GM19328 (cell line): ENCODE data around the gene CRIM1.

Experiments used
- ATAC-seq: cut with Tn5 transposase; IDR thresholded peaks from one replicate; pipeline ENCODE4 v1.9.1; 2021; ENCODE audit warnings: mild to moderate bottlenecking, moderate library complexity; ENCODE audit not compliant: unreplicated experiment

Gene CRIM1

DNA sequence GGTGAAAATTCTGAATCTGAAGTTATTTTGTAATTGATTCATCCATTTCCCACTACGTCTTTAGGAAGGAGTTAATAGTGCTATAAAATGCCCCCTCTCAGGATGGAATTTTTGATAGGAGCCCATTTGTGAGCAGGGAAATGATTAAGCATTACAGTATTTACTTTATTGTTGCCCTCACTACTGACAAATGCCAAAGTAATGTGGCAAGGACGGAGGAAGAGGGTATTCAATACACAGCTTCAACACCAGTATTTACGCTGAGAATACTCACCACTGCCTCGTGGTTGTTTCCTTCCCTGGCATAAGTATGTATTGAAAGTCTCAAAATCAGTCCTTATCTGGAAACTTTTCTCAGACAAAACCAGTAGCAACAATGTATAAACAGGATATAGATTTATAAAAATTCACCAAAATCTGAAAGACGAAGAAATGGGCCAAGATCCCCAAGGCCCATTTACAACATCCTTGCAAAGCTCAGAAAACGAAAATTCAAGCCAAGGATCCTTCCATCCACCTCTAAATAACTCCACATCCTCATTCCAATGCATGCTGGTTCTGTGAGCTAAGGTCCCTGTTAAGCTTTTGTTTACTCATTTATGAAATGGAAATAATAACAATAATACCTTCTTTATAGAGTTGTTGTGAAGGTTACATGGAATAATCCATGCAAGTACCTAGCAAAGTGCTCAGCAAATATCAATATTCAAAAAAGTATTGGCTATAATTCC is 213.1 kb downstream of the CRIM1 start:
- ATAC-seq, result no peak

GRCh38 chr2:36569267-36569856 is 213.8 kb downstream of the CRIM1 start:
- no peak for ATAC-seq

DNA sequence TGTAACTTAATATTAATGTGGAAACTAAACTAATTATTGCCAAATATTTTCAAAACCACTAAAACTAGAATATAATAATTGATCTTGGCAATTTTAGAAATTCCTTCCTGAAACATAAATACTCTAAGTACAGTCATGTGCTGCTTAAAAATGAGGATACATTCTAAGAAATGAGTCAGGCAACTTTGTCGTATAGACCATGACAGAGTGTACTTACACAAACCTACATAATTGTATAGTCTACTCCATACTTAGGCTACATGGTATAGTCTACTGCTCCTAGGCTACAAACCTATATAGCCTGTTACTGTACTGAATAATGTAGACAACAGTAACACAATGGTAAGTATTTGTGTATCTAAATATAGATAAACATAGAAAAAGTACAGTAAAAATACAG is 214.8 kb downstream of the CRIM1 start:
- no peak for ATAC-seq

DNA sequence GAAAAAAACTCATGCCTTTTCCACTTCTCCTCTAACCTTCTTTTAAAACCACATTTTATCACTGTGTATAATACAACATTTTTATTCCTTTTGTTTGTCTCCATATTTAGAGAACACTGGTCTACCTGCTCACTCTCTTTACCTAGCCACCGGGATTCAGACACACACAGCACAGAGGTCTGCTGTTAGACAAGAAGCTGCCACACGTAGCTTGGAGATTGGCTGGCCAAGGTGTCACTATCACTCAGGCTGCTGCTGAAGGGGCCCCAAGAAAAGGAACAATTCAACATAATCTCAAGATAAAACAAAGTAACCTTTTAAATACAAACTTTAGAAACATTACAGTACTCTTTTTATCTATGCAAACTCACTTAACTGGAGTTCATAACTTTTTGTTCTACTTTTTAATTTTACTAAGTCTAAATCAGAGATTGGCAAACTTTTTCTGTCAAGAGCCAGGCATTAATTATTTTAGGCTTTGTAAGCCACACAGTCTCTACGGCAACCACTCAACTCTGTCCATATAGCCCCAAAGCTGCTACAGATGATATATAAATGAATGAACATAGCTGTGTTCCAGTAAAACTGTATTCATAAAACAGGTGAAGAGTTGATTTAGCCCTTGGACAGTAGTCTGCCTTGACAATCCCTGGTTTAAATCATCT is 216.6 kb downstream of the CRIM1 start:
- ATAC-seq, result no peak

DNA sequence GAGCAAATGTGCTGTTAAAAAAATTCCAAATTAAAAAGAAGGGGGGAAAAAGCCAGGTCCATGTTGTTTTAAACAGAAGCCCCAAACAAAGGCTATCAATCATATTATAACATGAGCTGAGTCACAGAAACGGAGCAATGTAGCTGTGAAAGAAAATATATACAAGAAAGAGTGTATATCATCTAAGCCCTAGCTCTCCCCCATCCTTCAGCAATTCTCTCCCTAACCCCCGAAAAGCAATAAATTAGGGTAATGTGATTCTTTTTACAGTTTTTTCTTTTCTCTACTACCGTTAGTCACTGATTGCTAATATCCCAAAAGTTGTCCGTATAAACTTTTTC is 217.1 kb downstream of the CRIM1 start:
- no peak for ATAC-seq

- ATAC-seq, result no peak
Measured at GRCh38 chr2:36573165-36573564, 217.6 kb downstream of the CRIM1 start.

- no peak for ATAC-seq
Measured at GRCh38 chr2:36574560-36574959, 219.0 kb downstream of the CRIM1 start.

- no peak for ATAC-seq
Measured at GRCh38 chr2:36577884-36578283, 222.3 kb downstream of the CRIM1 start.

DNA sequence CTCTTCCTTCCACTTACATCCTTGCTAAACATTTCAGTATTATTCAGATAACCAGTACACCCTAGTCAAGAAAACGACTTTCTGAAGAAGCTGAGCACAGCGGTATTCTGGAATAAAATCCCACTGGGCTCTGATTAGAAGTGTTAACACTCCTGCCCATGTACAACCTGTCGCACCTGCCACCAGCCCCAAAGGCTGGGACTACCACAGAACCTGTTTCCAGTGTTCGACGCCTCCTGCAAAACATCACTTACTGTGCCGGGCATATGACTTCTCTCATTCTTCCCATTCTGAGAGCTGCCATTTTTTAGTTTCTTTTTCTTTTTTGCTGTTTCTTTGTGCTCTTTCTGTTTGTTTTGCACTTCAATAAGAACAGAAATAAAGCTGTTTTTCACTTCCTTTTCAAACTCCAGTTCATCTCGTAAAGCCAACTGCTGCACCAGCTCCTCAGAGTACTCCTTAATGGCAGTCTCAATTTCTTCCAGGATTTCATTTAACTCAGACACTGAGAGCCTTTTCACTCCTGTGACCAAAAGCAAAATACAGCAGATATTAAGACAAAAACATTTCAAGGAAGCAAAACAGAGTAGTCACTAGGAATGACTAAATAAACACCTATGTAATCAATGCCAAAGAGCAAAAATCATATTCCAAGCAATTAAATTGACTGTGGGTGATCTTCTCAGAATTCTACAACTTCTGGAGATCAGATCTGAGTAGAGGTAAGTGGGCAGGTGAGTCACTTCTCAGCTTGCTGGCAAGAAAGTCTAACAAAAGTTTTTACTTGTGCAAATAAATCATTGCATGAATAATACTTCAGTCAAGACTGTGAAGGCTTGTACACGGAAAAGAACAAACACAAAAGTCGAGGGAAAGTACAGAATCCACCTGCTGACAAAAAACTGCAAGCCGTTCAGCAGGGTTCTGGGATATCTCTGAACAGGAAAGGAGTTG is 223.0 kb downstream of the CRIM1 start:
- no peak for ATAC-seq

- no peak for ATAC-seq
Measured at GRCh38 chr2:36579297-36579664, 223.7 kb downstream of the CRIM1 start.

- ATAC-seq, result no peak
Measured at GRCh38 chr2:36582538-36582937, 227.0 kb downstream of the CRIM1 start.

DNA sequence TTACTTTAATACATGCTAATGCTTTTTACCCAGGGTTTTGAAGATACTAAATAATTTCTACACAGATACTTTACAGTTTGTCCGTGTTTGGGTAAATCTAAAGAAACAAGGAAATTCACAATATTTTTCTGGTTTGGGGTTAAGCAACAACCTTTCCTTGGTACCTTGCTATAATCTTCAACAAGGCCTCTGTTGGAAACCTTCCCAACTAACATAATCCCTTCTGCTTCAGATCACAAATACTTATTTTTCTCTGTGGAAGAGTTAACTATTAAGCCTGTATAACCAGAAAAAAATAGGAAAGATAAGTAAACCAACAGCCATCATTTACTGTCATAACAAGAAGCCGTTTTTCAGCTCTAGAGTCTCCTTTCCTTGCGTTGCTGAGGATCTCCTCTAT is 227.4 kb downstream of the CRIM1 start:
- ATAC-seq, result no peak

DNA sequence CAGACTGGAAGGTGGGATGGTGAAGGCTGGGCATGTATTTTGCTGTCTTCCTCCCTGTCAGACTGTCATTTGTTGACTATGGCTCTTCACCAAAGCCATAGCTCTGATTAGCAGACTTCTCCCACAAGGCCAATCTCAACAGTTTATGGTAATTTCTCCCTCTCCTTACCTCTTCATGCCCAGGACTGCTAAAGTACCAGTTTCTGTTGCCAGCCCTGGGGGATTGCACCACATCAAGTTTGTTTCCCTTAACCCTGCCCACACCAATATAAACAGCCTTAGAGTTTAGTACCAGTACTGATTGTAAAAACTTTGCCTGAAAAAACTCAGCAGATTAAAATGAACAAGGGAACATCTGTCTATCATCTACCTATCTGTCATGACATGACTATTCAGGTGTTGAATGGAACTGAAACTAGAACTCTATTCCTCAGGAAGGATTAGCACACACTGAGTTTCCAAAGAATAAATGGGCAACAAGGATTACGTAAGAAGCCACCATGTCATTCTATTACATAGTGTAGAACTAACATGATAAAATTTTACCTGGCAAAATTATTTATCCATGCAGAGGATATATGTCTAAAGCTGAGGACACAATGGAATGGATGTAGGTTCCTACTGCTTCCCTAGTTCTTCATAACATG is 228.7 kb downstream of the CRIM1 start:
- ATAC-seq, result no peak

DNA sequence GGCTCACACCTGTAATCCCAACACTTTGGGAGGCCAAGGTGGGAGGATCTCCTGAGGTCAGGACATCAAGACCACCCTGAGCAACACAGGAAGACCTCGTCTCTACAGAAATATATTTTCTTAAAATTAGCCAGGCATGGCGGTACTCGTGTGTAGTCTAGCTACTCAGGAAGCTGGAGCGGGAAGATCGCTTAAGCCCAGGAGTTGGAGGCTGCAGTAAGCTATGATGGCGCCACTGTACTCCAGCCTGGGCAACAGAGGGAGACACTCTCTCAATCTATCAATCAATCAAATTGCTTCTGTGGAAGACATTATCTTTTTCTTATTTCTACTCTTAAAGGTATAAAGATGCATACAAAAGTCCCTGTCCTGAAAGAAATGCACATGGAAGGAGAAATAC is 231.1 kb downstream of the CRIM1 start:
- ATAC-seq, result no peak

DNA sequence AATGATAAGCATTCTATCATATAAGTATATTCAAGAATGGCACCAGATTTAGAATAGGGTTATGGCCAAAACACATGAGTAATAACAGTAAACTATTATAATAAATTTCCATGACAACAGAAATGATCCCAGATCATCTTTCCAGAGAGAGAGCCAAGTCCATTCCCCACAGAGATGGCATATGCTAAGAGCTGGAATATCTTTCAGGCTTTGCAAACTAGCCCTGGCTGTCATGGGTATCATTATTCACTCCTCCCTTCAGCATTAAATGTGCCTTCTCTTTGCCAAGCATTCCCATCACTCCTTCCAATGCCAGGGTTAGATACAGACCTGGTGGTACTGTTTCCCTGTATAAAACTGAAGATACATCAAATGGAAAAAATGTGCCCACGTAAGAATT is 231.5 kb downstream of the CRIM1 start:
- no peak for ATAC-seq

DNA sequence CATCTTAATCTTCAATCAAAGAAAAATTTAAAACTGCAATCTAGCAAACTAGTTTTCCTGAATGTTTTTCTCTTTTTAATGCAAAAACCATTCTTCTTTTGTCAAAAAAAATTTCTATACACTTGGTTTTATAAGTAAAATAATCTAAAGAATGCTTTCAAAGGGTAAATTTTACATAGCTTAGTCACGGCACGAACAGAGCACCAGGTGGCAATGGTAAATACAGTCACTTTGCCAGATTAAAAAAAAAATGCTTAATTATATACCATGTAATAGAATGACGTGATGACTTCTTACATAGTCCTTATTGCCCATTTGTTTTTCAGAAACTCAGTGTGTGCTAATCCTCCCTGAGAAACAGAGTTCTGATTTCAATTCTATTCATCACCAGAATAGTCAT is 232.0 kb downstream of the CRIM1 start:
- no peak for ATAC-seq

DNA sequence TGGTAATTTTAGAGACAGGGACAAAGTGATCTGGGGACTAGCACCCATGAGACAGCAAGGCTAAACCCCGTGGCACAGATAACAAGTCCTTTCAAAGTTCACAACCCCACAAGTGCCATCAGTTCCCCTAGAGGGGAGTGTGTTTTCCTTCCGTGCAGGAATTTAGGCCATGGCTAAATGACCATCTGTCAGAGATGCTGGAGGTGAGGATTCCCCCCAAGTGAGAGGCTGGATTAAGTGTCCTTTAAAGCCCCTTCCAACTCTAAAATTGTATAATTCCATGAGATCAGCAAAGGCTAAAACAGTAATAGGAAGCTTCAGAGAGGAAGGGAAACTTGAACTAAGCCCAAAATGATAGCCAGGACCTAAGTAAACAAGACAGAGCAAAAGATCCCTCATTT is 233.7 kb downstream of the CRIM1 start:
- ATAC-seq, result no peak

GRCh38 chr2:36594849-36595248 is 239.3 kb downstream of the CRIM1 start:
- ATAC-seq, result no peak

DNA sequence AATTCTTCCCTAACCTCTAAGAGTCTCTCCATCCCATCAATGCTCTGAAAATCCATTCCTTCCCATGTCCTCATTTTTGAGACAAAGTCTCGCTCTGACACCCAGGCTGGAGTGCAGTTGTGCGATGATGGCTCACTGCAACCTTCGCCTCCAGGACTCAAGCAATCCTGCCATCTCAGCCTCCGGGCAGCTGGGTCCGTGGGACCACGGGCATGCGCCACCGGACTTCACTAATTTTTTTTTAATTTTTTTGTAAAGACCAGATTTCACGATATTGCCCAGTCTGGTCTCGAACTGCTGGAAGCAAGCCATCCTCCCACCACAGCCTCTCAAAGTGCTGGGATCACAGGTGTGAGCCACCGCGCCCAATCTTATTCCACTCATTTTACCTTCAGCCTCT is 240.8 kb downstream of the CRIM1 start:
- ATAC-seq, result no peak

DNA sequence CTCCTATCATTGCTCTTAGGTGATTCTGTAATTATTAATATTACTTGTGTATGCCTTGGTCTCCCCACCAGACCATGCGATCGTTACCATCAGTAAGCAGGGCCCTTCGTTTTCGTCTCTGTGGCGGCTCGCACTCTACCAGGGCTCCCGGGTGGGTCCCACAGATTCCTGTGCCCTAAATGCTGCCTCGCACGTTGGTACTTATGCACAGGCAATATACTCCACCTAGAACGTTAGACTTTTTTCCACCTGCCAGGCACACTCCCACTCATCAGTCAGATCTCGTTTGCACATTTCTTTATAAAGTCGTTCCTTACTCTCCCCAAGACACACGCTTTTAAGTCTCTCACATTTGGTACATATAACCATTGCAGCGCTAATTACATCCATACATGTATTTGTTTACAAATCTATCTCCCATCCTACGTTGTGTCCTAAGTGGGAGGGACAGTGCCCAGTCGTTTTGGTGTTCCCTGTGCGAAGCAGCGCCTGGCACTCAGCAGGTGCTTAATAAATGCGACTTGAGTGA is 241.5 kb downstream of the CRIM1 start:
- ATAC-seq, result no peak
